ENCODE data around the gene PNPO.
A peak's percentile ranks its signal among the peaks of the same experiment; 100 is the strongest.

PNPO gene

GRCh38 chr17:47952171-47953021 lies 11.0 kb downstream of the PNPO start:
- DNase-seq: no peak

DNA sequence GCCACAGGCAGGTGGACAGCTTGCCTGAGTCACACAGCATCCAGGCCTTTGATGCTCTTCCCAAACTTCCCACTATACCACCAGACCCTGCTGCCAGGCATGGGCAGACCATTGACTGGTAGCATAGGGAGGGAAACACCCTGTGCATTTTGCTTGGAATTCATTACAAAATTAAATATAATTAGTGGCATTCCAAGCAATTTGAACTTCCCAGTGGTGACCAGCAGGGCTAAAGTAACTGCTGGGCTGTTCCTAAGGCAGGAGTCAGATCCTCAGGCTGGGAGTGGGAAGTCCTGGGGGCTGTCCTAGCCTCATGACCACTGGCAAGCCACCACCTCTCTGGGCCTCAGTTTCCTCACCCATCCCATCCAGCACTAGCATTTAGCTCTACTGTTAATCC lies 12.5 kb downstream of the PNPO start:
- DNase-seq: no peak

DNA sequence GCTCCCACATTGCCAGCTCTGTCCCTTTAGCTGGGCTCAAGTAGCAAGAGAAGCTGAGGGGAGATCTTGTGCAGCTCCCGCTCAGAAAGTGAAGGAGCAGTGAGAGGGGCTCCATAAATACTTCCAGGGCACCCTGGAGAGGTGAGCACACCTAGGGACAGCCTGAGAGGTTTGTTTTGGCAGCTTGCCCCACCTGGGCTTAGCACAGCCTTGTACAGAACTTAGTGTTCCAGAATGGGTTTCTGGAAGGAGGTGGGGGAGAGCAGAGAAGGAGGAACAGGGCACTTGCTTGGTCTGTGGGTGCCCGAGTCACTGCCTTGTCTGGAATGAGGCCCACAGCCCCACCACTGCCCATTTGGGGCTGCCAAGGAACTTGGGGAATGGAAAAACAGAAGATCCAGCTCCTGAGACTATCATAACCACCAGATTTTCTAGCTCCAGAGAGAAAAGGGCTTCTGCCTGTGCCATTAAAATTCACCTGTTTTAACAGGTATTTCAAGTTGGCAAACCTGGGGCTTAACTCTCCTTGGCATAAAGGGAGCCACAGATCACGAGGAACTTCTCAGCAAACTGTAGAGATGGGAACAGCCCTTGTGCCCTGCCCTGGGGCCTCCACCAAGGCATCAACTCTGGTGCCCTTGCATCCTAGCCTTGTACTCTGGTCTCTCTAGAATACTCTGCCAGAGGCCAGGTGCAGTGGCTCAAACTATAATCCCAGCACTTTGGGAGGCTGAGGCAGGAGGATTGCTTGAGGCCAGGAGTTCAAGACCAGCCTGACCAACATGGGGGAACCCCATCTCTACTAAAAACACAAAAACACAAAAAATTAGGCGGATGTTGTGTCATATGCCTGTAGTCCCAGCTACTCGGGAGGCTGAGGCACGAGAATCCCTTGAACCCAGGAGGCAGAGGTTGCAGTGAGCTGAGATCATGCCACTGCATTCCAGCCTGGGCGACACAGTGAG lies 14.4 kb downstream of the PNPO start:
- DNase-seq: no peak

DNA sequence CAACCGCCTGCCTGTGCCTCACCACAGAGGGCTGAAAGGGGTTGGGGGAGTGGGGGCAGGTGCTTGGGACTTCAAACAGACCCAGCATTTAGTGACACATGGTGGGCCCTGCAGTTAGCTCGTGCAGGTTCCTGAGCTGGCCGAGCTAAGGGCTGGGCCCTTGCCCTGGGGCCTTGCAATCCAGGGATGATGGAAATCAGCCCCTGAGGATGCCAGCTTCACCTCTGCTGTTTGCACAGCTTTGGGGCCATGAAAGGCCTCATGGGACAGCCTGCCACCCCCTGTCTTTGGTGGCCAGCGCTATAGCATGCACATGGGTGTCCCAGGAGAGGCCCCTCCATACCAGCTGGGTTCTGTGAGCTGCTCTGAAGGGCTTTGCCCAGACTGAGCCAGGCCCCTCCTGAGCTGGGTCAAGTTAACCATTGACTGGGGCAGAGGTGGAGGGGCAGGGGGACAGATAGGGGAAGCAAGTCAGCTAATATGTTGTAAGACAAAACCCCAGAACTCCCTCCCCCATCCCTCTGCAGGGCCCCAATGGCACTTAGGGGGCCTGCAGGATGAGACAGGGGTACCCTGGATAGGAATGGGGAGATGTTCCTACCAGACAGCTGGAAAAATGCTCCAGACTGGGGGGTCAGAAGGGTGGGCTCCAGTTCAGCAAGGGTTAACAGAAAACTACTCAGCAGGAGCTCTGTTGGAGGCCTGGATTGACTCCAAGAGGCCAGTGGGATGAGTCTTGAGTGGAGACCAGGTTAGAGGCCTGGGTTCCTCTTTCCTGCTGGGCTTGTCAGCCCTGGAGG lies 15.6 kb downstream of the PNPO start:
- no peak for DNase-seq

- DNase-seq: no peak
These were observed 16.5 kb downstream of the PNPO start, which contains the start of gene PRR15L for GRCh38 chr17:47957591-47958490. Gene PRR15L, minus strand, starts transcription at chr17:47957883. Its CDS starts 4,649 bp downstream, at chr17:47953234.

DNA sequence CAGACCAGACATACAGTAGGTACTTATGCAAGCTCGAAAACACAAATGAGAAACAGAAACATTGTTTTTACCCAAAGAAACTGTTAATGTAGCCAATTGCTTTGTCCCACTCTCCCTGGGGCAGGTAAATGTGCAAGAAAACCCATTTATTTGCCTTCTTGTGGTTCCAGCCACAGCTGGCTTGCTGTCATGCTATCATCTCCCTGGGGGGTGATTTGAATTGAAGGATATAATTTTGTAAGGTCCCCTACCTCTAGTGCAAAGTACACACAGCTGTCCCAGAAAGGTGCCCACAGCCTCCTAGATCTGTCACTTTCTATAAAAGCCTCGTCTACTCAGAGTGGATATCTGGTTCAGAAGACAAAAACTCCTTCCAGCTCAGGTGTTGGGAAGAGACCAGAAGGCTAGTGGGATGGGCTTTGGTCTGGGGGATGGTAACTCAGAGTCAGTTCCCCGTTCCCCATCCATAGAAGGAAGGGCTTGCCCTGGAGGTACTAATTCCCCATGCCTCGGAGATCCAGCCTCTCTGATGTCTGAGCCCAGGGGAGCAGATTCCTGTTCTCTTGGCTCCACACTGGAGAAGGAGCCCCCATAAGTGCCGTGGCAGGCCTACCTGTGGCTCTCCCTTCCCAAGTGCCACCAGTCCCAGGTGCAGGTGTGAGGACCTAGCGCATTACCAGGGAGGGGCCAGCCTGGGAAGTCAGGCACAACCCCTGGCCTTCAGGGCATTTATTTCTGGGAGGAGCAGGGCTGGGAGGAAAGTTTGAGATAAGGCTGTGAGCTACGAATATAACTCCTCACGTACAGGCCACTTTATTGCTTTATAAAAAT lies 18.7 kb downstream of the PNPO start:
- DNase-seq: no peak

GRCh38 chr17:47961406-47961805 lies 20.0 kb downstream of the PNPO start:
- DNase-seq: no peak

DNA sequence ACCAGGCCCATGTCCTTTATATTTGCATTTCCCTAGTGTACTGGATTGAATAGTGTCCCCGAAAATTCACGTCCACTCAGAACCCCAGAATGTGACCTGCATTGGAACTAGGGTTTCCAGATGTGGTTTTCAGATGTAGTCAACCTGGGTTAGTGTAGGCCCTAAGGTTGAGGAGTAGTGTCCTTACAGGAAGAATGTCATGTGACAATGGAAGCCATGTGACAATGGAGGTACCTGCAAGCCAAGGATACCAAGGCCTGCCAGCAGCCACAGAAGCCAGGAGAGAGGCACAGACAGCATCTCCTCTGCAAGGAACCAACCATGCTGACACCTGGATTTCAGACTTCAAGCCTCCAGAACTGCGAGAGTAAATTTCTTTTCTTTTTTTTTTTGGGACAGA lies 21.5 kb downstream of the PNPO start:
- DNase-seq: no peak

GRCh38 chr17:47964856-47965255 lies 23.5 kb downstream of the PNPO start:
- no peak for DNase-seq

DNA sequence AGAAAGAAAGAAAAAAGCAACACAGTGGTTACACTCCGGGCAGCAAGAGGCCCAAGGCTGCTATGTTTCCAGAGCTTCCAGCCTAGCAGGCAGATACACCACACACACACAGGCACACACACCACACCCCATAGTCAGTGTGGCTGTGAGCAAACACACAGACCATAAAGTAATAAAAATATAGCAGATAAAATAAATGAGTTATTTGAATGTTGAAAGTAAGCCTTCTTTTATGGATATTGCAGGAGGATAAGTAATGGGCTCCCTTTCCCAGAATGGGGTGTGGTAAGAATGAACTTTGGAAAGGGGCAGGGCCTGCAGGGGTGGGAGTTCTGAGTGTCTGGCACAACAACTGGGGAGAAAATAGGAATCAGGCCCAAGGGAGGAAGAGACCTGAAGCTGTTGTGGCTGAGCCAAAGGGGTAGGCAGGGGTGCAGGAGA lies 24.7 kb downstream of the PNPO start:
- DNase-seq: no peak

- no peak for DNase-seq
These were observed 26.4 kb downstream of the PNPO start for GRCh38 chr17:47967607-47968252.

GRCh38 chr17:47968836-47969235 lies 27.5 kb downstream of the PNPO start:
- no peak for DNase-seq

DNA sequence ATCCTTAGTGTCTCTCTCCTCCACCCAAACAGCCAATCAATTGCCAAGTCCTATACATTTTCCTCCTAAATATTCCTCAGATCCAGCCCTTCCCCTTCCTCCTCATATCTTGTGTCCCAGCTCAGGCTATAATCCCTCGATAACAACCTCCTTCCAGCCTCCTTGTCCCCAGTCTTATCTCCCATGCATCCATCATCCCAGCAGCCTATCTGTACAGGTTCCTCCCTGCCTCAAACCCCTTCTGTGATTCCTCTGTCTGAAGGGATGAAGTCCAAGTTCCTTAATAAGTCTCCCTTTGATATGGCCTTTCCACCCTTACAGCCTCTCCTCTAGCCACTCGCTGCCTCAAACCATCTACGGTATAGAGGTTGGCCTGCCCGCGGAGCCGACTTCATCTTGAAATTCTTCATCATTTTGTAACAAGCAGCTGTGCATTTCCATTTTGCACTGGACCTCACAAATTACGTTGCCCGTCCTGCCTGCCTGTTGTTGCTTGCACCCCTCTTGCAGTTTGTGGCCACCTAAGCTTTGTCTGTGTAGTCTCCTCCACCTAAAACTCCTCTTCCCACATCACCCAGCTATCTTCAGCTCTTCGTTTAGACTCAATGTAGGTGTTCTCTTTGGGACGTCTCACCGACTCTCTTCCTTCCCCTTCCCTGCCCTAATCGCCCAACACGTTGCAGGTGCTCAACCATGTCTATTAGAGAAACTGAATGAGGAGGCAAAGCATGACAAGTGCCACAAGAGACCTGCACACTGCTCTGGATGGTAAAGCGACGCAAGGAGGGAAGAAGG lies 28.8 kb downstream of the PNPO start:
- no peak for DNase-seq

DNA sequence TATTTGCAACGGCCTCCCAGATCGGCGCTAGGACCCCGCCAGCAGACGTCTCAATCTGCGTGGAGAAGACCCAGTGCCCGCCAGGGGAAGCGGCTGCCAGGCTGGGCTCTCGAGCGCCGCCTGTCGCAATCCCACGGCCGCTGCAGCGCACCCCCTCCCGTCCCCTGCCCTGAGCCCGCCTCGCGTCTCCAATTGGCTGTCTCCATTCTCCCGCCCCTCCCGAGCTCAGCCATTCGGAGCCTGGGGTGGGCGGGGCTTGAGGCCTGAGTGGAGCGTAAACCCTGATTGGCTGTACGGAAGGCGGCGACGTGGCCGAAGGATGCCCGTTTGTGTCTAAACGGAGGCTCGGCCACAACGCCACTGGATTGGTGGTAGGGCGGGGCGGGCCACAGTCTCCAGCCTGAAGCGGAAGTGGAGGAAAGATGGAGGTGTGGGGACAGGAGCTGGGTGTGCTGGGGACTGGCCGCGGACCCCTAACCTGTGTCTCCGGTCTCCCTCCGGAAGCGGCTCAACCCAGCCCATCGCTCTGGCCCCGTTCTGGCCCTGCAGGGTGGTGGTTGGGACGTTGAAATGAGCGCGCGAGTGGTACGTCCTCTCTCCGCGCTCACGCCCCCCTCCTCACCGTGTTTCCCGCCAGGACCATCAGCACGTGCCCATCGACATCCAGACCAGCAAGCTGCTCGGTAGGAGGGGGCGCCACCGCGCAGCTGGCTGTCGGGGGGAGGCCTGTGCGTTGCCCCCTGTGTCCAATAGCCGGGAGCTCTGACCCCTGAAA lies 29.5 kb downstream of the PNPO start, which contains the start of gene CDK5RAP3:
Gene CDK5RAP3, plus strand, starts transcription at position 389 of the 775 bp plus-strand sequence. Its CDS starts 34 bp downstream, at position 423.
- DNase-seq: peak; percentile 99

DNA sequence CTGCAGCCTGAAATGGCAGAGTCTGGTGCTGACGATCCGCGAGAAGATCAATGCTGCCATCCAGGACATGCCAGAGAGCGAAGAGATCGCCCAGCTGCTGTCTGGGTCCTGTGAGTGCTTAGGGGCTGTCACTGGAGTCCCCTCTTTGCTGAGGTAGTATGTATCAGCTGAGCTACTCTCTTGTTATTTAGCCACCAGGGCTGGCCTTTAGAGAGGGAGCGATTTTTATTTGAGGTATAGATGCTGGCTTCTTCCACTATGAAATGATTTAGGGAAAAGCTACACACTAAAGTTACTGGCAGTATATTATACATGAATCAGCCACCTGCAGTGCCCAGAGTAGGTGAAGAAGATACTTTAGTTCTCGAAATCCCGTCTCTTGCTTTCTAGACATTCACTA lies 32.2 kb downstream of the PNPO start:
- no peak for DNase-seq

DNA sequence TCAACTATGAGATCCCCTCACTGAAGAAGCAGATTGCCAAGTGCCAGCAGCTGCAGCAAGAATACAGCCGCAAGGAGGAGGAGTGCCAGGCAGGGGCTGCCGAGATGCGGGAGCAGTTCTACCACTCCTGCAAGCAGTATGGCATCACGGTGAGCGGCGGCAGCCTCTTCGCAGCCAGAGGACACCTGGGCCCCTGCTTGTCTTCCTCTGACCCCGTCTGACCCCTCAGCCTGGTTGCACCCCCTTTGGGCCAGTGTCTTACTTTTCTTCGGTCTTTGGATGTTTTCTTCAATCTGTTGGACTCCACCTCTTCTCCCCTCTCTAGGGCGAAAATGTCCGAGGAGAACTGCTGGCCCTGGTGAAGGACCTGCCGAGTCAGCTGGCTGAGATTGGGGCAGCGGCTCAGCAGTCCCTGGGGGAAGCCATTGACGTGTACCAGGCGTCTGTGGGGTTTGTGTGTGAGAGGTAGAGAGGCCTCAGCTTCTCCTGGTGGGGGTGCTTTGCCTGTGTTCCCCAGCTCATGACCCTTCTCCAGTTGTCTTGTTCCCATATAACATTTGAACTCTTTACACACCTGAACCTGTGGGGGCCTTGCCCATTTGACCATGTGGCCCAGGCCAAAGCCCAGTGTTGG lies 33.9 kb downstream of the PNPO start:
- no peak for DNase-seq

GRCh38 chr17:47975823-47976205 lies 34.4 kb downstream of the PNPO start:
- DNase-seq: no peak

GRCh38 chr17:47978324-47978723 lies 37.0 kb downstream of the PNPO start:
- DNase-seq: no peak

All from activated CD4-positive, CD25-positive, alpha-beta regulatory T cell treated with anti-CD3 and anti-CD28 coated beads, Interleukin-2, amount 50 U/mL, for 72 hours (primary cell).